IPS DF 4.7 (cell line): ENCODE measurements around the gene CNIH2.

Experiments used
- DNase-seq: peaks from one replicate; pipeline ENCODE4 v3.0.0-alpha.2; 2013; ENCODE audit warnings: low spot score; ENCODE audit errors: extremely low read depth

Gene CNIH2

DNA sequence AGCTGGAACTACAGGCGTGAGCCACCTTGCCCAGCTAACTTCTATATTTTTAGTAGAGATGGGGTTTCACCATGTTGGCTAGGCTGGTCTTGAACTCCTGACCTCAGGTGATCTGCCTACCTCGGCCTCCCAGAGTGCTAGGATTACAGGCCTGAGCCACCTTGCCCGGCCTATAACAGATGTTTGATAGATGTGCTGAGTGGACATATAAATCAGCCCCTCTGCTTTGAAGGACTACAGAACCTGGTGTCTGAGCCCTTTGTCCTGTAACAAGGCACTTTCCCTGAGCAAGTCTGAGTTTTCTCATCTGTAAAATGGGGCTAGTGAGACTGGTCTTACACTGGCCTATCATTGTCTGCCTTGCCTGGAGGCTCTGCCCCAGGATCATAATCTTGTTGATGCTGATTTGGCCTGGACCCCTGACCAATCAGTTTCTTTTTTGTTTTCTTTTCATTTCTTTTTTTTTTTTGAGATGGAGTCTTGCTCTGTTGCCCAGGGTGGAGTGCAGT lies 51.2 kb downstream of the CNIH2 start:
- DNase-seq: no peak

DNA sequence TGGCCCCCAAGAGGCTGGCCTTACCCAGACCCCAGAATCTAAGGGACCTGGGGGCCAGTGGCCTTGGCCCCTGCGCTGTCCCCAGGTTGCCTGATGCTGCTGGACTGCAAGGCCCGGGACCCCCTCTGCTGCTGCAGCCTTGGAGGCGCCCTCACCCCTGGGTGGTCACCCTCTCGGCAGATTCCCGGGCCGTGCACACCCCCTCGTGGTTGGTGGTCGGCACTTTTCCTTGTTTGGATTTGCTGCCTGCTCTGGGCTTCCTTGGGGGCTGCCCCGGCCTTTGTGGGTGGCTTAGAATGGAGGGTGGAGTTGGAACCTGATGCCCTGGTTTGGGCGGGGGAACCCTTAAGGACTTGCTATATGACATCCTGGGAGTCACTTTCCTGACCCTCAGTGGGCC lies 53.0 kb downstream of the CNIH2 start:
- DNase-seq: no peak

DNA sequence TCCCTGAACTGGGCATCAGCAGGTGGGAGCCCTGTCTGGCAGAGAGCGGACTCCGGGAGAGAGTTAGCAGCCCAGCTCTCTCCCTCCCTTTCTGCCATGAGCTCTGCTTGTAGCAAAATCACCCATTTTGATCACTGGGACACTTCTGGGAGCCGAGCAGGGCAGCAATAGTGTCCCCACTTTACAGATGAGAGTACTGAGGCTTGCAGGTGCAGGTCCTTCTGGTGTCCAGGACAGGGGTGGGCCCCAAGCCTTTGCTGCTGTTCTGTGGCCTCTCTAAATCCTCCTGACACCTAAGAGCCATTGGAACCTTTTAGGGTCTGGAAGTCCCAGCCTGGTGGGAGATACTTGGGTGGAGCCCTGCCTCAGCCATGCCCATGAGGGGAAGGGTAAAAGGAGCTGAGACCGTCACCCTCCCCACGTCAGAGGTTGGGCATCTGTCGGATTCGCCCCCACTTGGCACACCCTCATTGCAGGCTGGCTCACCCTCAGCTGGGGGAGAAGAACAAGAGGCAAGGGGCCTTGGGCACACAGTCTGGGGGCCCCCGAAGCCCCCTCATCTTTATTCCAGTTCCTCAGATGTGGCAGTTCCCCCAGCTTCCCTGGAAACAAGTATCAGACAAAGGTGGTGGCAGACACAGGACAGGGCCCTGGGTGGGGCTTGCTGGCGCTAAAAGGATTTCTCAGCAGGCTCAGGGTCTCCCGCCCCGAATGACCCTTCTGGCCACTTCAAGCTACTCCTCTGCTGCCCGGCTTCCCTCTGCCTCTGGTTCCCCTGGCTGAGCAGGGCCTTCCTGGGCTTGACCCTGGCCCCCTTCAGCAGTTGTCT lies 53.8 kb downstream of the CNIH2 start:
- no peak for DNase-seq

DNA sequence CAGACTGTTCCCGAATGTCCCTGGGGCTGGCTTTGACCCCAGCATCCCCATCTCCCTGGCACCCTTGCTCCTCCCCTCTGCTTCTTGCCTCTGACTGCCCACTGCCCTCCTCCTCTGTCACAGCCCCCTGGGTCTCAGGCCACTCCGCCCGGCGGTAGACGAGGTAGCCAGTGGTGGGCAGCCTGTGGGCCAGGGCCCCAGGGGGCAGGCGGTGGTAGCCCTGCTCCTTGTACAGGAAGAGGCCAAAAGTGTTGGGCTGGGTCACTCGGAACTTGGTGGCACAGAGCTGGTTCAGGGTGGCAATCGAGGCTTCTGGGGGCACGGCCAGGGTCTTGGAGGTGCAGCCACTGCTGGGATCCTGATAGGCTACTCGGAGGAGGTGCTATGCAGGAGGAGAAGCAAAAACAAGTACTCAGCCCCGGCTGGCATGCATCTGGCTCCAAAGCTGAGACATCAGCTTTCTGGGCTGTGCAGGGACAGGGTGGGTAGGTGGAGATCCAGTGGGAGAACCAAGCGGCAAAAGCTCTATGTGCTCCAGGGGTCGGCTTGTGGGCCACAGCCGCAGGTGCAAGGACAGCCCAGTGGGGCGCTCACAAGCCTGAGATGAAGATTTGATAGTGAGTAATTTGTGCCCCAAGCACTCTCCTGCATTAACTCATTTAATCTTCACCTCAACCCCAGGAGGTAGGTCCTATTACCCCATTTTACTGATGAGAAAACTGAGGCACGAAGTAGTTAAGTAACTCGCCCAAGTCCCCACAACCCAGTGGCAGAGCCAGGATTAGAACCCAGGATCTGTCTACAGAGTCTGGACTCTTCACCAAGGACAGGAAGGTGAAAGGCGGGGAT lies 54.6 kb downstream of the CNIH2 start:
- no peak for DNase-seq

DNA sequence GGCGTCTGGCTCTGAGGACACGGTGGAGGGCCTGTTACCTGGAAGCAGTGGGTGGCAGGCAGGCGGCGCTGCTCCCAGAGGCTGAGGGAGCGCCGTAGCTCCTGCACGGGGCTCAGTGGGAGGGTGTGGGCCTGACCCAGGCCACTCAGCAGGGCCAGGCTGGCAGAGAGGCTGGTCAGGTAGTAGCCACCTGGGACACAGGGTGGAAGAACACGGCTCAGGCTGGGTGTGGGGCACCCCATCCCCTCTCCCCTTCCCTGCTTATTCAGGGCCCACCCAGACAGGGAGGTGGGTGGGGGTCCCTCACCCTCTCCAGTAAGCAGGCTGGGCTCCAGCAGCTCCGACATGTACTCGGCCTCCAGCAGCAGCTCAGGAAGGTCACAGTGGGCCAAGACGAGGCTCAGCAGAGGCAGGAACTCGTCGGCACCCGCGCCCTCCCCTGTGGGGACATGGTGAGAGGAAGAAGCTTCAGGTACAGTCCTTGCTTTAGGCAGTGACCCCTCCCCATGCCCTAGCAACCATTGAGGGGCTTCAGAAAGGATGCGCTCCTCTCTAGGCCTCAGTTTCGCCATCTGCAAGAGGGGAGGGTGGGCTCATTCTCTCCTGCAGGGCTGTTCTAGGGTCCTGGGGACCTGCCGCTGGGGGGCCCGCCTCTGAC lies 55.4 kb downstream of the CNIH2 start:
- DNase-seq: no peak
